CD4-positive, CD25-positive, alpha-beta regulatory T cell (primary cell): ENCODE measurements around the gene UBXN6. TPM values are rescaled to one million over a fixed set of nuclear protein-coding genes. Genes with fewer than 3 reads are reported as not detected.

ENCODE experiments used
- ATAC-seq, 2 donors: fragments of 150-1000 bp; cut with Tn5 transposase; one replicate each; pipeline ENCODE4 v1.10.0; 2021; ENCODE audit warnings: low read depth in 2 of 2, moderate number of reproducible peaks in 2 of 2, moderate library complexity in 1 of 2
- DNase-seq, 3 donors: peaks; one replicate each; pipeline versions ENCODE4 v3.0.0 to v3.0.0-alpha.2; 2012 to 2022; ENCODE audit warnings: mixed read lengths in 1 of 3
- H3K27ac ChIP-seq: one replicate; pipeline ENCODE4 v1.7.0; 2013; ENCODE audit warnings: mild to moderate bottlenecking, low read length; ENCODE audit not compliant: insufficient read depth, poor library complexity, severe bottlenecking
- H3K27me3 ChIP-seq: one replicate; pipeline ENCODE4 v1.7.0; 2013; ENCODE audit warnings: low read length; ENCODE audit not compliant: control insufficient read depth, insufficient read depth
- H3K36me3 ChIP-seq: one replicate; pipeline ENCODE4 v1.7.0; 2013; ENCODE audit warnings: mild to moderate bottlenecking, low read length, moderate library complexity; ENCODE audit not compliant: control insufficient read depth, insufficient read depth
- H3K4me1 ChIP-seq: 2 replicates; pipeline ENCODE4 v1.7.0; 2013; ENCODE audit warnings: mild to moderate bottlenecking, low read length; ENCODE audit not compliant: insufficient read depth, control insufficient read depth, poor library complexity, severe bottlenecking
- H3K4me3 ChIP-seq: one replicate; pipeline ENCODE4 v1.7.0; 2013; ENCODE audit warnings: low read depth, mild to moderate bottlenecking, low read length, moderate library complexity
- H3K9me3 ChIP-seq, 2 experiments: 1 replicate in 1 of 2; 2 replicates in 1 of 2; pipeline ENCODE4 v1.7.0; 2013; ENCODE audit warnings: low read length in 2 of 2, mild to moderate bottlenecking in 1 of 2, moderate library complexity in 1 of 2; ENCODE audit not compliant: control insufficient read depth in 2 of 2
- H3K27ac Mint-ChIP-seq, 3 donors: one replicate each; pipeline ENCODE4 v1.8.0; 2020 to 2022; ENCODE audit warnings: mild to moderate bottlenecking in 3 of 3, mixed read lengths in 3 of 3, moderate library complexity in 2 of 3
- H3K27me3 Mint-ChIP-seq: one replicate; pipeline ENCODE4 v1.8.0; 2022; ENCODE audit warnings: mild to moderate bottlenecking, mixed read lengths
- H3K36me3 Mint-ChIP-seq: one replicate; pipeline ENCODE4 v1.8.0; 2020; ENCODE audit warnings: mixed read lengths
- H3K4me1 Mint-ChIP-seq, 4 donors: one replicate each; pipeline ENCODE4 v1.8.0; 2020 to 2022; ENCODE audit warnings: mixed read lengths in 4 of 4, mild to moderate bottlenecking in 1 of 4
- H3K4me3 Mint-ChIP-seq, 4 donors: one replicate each; pipeline ENCODE4 v1.8.0; 2020 to 2022; ENCODE audit warnings: mild to moderate bottlenecking in 4 of 4, mixed read lengths in 4 of 4, moderate library complexity in 3 of 4
- H3K9me3 Mint-ChIP-seq, 7 donors: one replicate each; pipeline ENCODE4 v1.8.0; 2020 to 2022; ENCODE audit warnings: mixed read lengths in 7 of 7, mild to moderate bottlenecking in 3 of 7, moderate library complexity in 2 of 7
- polyA plus RNA-seq, 4 donors: library from polyadenylated mRNA; unstranded; fragments of 300-500 nt; fragmentation: Illumina TruSeq; gene quantifications; one replicate each; pipeline ENCODE4 v1.2.3, GENCODE V29; 2021
- total RNA-seq: library from RNA; stranded (reverse); gene quantifications from one replicate; pipeline ENCODE4 v1.2.3, GENCODE V29; 2022

Gene UBXN6, protein sequence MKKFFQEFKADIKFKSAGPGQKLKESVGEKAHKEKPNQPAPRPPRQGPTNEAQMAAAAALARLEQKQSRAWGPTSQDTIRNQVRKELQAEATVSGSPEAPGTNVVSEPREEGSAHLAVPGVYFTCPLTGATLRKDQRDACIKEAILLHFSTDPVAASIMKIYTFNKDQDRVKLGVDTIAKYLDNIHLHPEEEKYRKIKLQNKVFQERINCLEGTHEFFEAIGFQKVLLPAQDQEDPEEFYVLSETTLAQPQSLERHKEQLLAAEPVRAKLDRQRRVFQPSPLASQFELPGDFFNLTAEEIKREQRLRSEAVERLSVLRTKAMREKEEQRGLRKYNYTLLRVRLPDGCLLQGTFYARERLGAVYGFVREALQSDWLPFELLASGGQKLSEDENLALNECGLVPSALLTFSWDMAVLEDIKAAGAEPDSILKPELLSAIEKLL
- total RNA-seq = 54.2 TPM
- 1 to 10 TPM; 4.6 to 6.4 (median 4.9) TPM for polyA plus RNA-seq

DNA sequence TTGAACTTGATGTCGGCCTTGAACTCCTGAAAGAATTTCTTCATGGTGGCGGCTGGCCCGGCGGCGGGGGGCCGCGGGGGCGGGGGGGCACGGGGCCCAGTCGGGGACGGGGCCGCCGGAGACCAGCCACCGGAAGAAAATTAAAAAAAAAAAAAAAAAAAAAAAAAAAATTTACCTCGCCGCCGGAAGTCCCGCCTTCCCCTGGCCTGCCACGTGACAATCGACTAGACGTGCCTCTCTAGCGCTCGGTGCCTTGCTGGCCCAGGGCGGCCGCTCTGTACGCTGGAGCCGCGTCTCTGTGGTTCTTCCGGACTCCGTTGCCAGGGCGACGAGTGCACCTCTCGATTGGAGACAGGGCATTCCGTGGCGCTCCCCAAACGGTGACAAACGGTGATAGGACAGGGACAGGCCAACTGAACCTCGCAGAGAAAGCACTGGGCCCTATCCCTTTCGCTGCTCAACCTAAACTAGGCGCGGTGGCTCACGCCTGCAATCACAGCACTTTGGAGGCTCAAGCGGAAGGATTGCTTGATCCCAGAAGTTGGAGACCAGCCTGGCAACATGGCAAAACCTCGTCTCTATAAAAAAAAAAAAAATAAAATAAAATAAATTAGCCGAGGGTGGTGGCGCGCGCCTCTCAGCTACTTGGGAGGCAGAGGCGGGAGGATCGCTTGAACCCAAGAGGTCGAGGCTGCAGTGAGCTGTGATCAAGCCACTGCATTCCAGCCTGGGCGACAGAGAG lies at the start of gene UBXN6:
Gene UBXN6 (minus strand): TSS at position 141 of the 742 bp plus-strand sequence. CDS start 97 bp downstream, at position 44.
- no peaks in the 10 kb centered on the region for H3K36me3 Mint-ChIP-seq
- H3K9me3 Mint-ChIP-seq = peaks cover 0 to 2% (median 0%) of the 10 kb centered on the region in 7 donors
- no peaks in the 10 kb centered on the region for H3K27me3 ChIP-seq
- ATAC-seq (peak; percentile 98 to 99), DNase-seq (peak; percentile 98 to 99 (median 98))
- peaks cover 21% of the 10 kb centered on the region for H3K4me1 ChIP-seq
- peaks cover 3 to 22% (median 10%) of the 10 kb centered on the region in 4 donors for H3K4me1 Mint-ChIP-seq
- peak within 1 kb of the TSS; percentile 91 to 95 (median 93) for H3K4me3 Mint-ChIP-seq
- peak within 1 kb of the TSS; percentile 66 for H3K4me3 ChIP-seq
- H3K9me3 ChIP-seq = no peaks in the 10 kb centered on the region
- H3K36me3 ChIP-seq = peaks cover 9% of the 10 kb centered on the region
- peaks cover 4% of the 10 kb centered on the region for H3K27me3 Mint-ChIP-seq
- H3K27ac ChIP-seq = peak within 1 kb of the TSS; percentile 76
- peak within 1 kb of the TSS; percentile 93 to 95 (median 94) for H3K27ac Mint-ChIP-seq

DNA sequence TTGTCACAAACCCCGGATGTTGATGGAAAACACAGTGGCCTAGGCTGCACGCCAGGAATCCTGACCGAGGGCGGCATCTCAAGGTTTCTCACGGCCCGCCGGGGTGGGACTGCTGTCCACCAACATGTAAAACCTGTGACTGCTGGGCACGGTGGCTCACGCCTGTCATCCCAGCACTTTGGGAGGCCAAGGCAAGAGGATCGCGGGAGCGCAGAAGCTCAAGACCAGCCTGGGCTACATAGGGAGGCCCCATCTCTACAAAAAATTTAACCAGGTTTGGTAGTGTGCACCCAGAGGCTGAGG lies 49.5 kb upstream of the UBXN6 start:
- H3K36me3 ChIP-seq = peaks cover 5% of the 10 kb centered on the region
- Mint-ChIP-seq H3K27ac (no peak overlapping the region), H3K36me3 (peaks cover 9% of the 10 kb centered on the region), H3K9me3 (peaks cover 0 to 2% (median 0%) of the 10 kb centered on the region in 7 donors), H3K4me1 (no peaks in the 10 kb centered on the region), H3K27me3 (no peaks in the 10 kb centered on the region), H3K4me3 (no peak overlapping the region)
- DNase-seq = no peak
- no peaks in the 10 kb centered on the region for H3K9me3 ChIP-seq
- no peaks in the 10 kb centered on the region for H3K4me1 ChIP-seq
- H3K27ac ChIP-seq = no peak overlapping the region
- H3K27me3 ChIP-seq = no peaks in the 10 kb centered on the region
- no peak for ATAC-seq
- H3K4me3 ChIP-seq = no peak overlapping the region

DNA sequence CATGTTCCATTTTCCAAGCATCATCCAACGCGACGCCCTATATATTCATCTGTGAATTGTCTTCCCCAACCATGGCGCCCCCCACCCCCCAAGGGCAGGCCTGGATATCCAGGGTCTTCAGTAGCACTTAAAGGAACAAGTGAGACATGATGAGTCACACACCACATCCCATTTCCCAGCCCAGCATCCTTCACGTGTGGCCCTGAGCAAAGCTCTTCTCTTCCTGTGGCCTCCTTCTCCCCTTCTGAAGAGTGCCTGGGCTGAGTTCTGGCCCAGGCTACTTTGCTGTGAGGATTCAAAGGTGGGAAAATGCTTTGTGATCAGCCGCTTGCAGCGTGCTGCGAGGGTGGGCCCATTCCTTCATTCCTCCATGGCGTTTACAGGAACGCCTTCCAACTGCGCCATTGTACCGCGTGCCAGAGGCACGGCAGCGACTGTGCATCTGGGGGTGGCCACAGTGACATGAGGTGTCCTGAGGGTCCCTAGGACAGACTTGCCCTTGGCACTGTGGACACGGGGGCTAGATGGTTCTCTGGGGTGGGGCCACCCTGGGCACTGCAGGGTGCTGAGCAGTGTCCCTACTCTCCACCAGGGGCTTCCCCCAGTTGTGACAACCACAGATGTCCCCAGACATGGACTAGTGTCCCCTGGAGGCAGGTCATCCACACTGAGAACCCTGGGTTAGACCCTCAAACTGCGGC lies 49.0 kb upstream of the UBXN6 start:
- no peaks in the 10 kb centered on the region for H3K9me3 ChIP-seq
- Mint-ChIP-seq H3K27me3 (no peaks in the 10 kb centered on the region), H3K9me3 (peaks cover 0 to 2% (median 0%) of the 10 kb centered on the region in 7 donors), H3K36me3 (peaks cover 9% of the 10 kb centered on the region), H3K4me1 (no peaks in the 10 kb centered on the region), H3K4me3 (no peak overlapping the region), H3K27ac (peak overlapping the region in 1 of 3 donors; percentile 18)
- no peak overlapping the region for H3K4me3 ChIP-seq
- H3K4me1 ChIP-seq = no peaks in the 10 kb centered on the region
- H3K36me3 ChIP-seq = peaks cover 5% of the 10 kb centered on the region
- no peak for DNase-seq
- no peak overlapping the region for H3K27ac ChIP-seq
- H3K27me3 ChIP-seq = no peaks in the 10 kb centered on the region
- no peak for ATAC-seq

DNA sequence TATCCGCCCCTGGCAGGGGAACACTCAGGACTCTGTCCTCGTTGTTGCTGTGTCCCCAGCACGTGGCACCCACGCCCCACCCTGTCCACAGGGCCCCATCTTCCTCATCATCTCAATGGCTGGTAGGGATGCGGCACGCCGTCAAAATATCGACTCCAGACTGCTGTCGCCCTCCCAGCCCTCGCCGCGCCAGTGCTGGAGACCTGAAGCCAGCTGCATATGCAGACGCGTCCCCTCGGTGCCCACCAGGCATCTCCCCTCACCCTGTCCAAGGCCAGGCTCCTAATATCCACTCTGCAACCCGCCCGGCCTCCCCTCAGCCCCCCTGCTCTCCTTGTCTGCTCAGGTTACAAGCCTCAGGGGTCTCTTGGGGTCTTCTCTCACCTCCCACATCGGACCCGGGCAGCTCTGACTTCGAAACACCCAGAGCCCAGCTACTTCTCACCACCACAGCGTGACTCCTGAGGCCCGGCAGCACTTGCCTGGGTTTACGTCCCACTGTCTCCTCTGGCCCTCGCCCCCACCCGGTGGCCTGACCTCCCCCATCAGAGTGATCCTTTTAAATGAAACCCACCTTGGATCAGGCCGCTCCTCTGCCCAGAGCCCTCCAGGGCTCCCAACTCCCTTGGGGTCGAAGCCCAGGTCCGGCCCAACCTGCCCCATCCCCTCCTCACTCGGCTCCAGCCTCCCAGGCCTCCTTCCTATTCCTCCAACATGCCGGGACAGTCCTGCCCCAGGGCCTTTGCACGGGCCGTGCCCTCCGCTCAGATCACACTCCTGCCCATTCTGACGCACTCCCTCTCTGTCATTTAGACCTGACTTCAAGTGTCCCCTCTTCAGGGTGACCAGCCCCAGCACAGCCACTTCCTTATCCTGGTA lies 48.2 kb upstream of the UBXN6 start:
- no peaks in the 10 kb centered on the region for H3K4me1 Mint-ChIP-seq
- H3K27me3 Mint-ChIP-seq = no peaks in the 10 kb centered on the region
- no peaks in the 10 kb centered on the region for H3K4me1 ChIP-seq
- H3K9me3 ChIP-seq = no peaks in the 10 kb centered on the region
- no peaks in the 10 kb centered on the region for H3K27me3 ChIP-seq
- no peak overlapping the region for H3K27ac Mint-ChIP-seq
- H3K36me3 Mint-ChIP-seq = peaks cover 11% of the 10 kb centered on the region
- H3K4me3 ChIP-seq = no peak overlapping the region
- ATAC-seq (no peak), DNase-seq (no peak)
- no peak overlapping the region for H3K4me3 Mint-ChIP-seq
- peaks cover 5% of the 10 kb centered on the region for H3K36me3 ChIP-seq
- no peak overlapping the region for H3K27ac ChIP-seq
- peaks cover 0 to 2% (median 0%) of the 10 kb centered on the region in 7 donors for H3K9me3 Mint-ChIP-seq

DNA sequence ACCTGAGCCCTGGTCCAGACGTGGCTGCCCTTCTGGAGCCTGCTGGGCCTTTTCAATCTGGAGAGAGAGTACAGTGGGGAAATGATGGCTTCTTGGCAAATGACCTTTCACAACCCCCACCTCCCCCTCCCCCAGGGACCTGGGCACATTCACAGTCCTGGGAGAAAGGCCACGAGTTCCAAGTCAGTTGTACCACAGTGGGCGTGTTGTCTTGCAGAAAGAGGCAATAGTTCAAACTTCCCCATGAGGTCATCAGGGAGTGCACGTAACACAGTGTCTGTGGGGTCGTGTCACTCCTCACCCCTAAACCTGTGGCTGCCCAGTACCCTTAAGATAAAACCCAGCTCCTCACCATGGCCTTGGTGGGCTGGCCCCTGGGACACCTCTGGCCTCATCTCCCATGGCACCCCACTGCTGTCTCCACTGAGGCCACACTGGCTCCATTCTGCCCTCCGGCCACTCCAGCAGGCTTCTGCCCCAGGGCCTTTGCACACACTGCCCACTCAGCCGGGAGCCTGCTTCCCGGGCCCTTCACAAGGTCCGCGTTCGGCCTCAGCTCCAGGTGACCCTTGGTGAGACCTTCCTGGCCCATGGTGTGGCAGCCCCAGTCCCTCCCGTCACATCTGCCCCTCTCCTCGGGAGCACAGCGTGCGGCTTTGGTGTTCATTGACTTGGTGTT lies 47.4 kb upstream of the UBXN6 start:
- H3K27me3 ChIP-seq = no peaks in the 10 kb centered on the region
- no peaks in the 10 kb centered on the region for H3K4me1 Mint-ChIP-seq
- no peaks in the 10 kb centered on the region for H3K27me3 Mint-ChIP-seq
- H3K27ac Mint-ChIP-seq = no peak overlapping the region
- H3K36me3 Mint-ChIP-seq = peaks cover 12% of the 10 kb centered on the region
- H3K36me3 ChIP-seq = peaks cover 5% of the 10 kb centered on the region
- peaks cover 0 to 2% (median 0%) of the 10 kb centered on the region in 7 donors for H3K9me3 Mint-ChIP-seq
- H3K9me3 ChIP-seq = no peaks in the 10 kb centered on the region
- H3K4me3 Mint-ChIP-seq = no peak overlapping the region
- DNase-seq (no peak), ATAC-seq (no peak)
- no peak overlapping the region for H3K4me3 ChIP-seq
- no peak overlapping the region for H3K27ac ChIP-seq
- H3K4me1 ChIP-seq = no peaks in the 10 kb centered on the region

DNA sequence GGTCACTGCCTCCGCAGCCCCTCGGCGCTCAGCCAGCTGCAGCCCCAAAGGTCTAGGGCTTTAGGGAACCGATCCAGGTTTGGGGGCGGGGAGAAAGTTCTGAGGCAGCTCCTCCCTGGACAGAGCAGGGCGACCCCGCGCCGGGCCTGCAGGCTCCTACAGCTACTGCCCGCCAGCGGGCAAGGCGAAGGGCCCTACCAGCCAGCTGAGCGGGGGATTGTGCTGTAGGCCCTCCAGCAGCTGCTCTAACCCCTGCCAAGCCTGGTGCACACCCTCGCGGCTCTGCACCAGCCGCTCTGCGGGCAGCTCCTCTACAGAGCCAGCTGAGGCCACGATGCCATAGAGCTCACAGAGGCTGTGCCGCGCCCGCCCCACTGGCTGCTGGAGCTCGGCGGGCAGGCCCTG lies 46.7 kb upstream of the UBXN6 start:
- no peaks in the 10 kb centered on the region for H3K27me3 ChIP-seq
- no peaks in the 10 kb centered on the region for H3K9me3 ChIP-seq
- H3K36me3 Mint-ChIP-seq = peaks cover 12% of the 10 kb centered on the region
- H3K27ac ChIP-seq = no peak overlapping the region
- H3K27ac Mint-ChIP-seq = no peak overlapping the region
- DNase-seq = no peak
- H3K4me1 ChIP-seq = no peaks in the 10 kb centered on the region
- no peaks in the 10 kb centered on the region for H3K27me3 Mint-ChIP-seq
- no peak overlapping the region for H3K4me3 Mint-ChIP-seq
- no peak for ATAC-seq
- H3K4me1 Mint-ChIP-seq = no peaks in the 10 kb centered on the region
- peaks cover 0 to 2% (median 0%) of the 10 kb centered on the region in 7 donors for H3K9me3 Mint-ChIP-seq
- H3K36me3 ChIP-seq = peaks cover 5% of the 10 kb centered on the region
- no peak overlapping the region for H3K4me3 ChIP-seq
